ENCODE results near the gene ZNF850.
A peak's percentile ranks its signal among the peaks of the same experiment; 100 is the strongest.
"Not testable (repeated sequence)": the region's sequence is repeated elsewhere in the genome, so short reads cannot be mapped to it uniquely, and the experiment has no call there.

The ZNF850 gene

DNA sequence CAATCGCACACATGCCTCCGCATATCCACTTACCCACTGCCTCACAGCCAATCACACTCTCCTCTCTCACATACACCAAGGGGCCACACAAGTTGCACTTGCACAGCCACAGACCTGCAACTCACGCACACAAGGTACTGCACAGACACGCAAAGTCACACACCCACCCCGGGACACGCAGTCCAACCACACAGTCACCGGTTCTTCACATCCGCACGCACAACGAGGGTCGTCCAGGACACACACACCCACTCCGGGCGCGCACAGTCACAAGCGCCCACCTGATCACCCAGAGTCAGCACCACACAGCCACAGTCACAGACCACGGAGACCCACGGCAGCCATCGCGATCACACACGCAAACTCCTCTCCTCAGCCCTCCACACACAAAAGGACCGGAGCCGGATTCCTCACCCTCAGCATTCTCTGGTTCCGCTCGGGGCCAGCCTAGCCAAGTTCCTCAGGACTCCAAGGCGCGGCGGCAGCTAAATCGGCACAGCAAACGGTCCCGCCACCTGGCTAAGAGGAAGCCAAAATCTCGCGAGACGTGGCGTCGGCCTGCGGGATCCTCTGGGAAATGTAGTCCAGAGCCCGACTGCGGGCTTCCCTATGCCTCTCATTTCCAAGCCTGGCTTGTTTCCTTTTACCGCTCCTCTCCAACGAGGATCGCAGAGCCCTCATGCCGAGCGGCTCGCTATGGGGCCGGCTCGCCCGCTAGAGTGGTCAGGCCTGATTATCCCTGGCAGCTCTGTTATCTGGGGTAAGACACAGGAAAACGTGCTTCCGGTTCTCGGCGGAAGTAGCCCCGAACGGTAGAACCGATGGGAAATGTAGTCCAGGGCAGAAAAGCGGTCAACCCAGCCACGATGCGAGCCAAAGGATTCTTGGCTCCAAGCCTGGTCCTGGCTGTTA, at the start of gene ZNF850:
Gene ZNF850 (minus strand): TSS at position 497 of the 912 bp plus-strand sequence. CDS start 10,201 bp downstream, outside the sequence.
- FAIRE-seq (peak; percentile 97), DNase-seq (ENCODE audit: insufficient read length, low spot score) (peak; percentile 87)

DNA sequence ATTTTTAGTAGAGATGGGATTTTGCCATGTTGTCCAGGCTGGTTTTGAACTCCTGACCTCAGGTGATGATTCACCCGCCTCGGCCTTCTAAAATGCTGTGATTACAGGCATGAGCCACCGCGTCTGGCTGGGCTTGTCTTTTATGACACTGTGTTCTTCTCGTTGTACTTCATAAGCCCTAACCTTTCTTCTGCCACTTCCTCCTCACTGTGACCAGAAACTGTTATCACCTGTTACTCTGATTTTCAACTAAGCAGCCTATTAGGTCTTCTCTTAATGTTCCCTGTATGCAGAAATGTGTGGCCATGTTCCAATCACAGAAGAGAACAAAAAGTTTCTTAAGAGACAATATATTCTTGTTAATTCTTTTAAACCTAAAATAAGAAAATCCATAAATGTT, 49.2 kb upstream of the ZNF850 start:
- FAIRE-seq: no peak
- DNase-seq (ENCODE audit: insufficient read length, low spot score): no peak

DNA sequence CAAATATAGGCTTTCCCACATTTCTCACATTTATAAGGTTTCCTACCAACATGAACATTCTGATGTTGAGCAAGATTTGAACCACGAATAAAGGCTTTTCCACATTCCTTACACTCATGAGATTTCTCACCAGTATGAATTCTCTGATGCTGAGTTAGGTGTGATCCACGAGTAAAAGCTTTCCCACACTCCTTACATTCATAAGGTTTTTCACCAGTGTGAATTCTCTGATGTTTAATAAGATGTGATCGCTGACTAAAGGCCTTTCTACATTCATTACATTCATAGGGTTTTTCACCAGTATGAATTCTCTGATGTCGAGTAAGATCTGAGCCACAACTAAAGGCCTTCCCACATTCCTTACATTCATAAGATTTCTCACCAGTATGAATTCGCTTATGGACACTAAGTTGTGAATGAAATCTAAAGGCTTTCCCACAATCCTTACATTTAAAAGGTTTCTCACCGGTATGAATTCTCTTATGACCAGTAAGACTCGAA, 46.6 kb upstream of the ZNF850 start:
- DNase-seq (ENCODE audit: insufficient read length, low spot score) (no peak), FAIRE-seq (no peak)

DNA sequence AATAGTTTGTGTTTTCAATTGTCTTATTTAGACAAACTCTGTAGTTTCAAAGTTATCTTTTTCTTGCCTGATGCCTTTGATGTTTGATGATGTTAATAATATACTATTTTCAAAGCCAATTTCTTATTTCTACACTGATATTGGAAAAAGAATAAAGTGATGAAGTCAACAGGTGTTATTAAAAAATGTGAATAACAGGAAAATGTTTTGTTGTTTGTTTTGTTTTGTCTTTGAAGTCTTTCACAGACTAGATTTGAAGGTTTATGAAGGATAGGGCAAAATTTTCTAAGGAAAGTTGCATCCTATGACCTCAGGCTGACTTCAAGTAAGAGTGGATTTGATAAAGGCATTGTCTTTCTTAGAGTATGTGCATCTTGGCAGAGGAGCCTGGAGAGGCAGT, 34.4 kb upstream of the ZNF850 start:
- FAIRE-seq (no peak), DNase-seq (ENCODE audit: insufficient read length, low spot score) (no peak)

DNA sequence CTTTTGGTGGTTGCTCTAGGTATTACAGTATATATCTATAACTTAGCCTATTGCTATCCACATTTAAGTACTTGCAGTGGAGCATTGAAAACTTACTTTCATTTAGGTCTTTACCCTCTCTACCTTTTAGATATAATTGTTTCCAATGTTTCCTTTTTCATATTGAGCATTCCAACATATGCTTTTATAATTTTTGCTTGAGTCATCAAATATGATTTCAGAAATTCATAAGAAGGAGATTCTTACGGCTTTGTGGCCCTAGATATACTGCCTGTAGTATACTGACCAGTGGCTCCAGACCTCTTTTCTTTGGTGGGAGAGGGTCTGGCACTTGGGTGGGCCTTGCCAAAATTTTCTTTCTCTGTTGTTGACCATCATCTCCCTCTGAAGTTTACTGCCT, 32.8 kb upstream of the ZNF850 start:
- DNase-seq (ENCODE audit: insufficient read length, low spot score): no peak
- no peak for FAIRE-seq

DNA sequence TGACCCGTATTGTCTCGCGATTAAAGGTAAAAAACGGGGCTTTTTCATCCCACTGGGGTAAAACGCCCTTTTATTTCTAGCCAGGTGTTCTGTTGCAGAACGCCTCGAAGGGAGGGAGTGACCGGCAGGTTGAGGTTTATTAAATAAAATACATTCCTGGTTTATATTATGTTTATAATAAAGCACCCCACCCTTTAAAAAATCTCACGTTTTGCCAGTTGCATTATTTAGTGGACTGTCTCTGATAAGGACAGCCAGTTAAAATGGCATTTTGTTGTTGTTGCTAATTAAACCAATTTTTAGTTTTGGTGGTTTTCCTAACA, 25.1 kb upstream of the ZNF850 start:
- FAIRE-seq: no peak
- no peak for DNase-seq (ENCODE audit: insufficient read length, low spot score)

DNA sequence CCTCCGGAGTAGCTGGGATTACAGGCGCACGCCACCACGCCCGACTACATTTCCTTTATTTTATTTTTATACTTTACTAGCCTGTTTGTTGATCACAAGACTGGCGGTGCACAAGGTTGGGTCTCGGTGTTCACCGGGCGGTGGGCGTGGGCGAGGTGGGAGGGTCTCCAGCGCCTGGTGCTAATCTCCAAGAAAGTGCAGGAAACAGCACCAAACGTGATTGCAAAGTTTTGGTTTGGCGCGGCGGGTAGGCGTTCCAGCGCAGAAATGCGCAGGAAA, 24.0 kb upstream of the ZNF850 start:
- DNase-seq (ENCODE audit: insufficient read length, low spot score) (no peak), FAIRE-seq (no peak)

DNA sequence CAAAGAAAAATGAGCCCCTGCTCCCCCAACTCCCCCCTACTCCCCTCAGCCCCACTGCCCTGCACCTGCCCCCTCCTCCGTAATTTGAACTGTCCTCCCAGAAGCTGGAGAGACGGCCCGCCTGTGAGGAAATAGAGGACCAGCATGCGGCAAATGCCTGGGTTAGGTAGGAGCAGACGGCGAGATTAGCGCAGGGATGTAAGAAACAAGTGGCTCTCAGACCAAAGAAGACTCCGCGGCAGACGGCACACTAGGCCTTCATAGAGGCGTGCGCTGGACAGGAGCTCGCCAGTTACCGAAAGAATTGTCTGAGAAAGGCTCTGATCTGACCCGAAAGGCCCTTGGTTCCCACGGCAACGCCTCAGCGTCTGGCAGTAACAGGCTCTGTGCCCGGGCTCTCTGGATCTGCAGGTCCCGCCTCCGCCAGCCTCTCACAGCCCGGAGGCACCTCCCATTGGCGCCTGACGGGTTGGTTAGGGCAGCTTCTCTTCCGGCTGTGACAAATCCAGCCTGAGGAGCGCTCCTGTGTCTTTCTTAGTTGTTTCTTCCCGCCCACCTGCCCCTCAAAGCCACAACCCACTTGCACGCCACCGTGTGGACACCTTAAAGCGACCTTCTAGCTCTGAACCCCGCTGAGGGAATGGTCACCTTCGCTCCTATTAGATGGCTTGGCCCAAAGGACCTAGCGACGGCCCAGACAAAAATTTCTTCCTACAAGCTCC, 19.0 kb upstream of the ZNF850 start:
- not testable (repeated sequence) for DNase-seq (ENCODE audit: insufficient read length, low spot score); FAIRE-seq

DNA sequence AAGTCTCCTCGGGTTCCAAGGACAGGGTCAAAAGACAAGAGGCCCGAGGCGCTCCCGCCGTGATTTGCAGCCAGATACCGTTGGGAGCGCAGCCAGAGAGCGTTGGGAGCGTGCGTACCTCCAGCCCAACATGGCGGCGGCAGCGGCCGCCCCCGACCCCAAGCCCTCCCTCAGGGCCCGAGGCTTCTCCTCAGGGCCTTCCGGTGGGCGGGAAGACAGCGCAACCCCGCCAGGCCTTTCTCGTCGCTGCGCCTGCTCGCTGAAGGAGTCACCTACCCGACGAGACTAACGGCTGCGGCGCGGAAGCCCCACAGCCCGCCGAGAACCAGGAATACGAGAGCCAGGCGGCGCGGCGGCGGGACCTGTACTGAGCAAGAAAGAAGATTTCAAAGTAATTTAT, 3.2 kb upstream of the ZNF850 start:
- no peak for DNase-seq (ENCODE audit: insufficient read length, low spot score)
- no peak for FAIRE-seq

DNA sequence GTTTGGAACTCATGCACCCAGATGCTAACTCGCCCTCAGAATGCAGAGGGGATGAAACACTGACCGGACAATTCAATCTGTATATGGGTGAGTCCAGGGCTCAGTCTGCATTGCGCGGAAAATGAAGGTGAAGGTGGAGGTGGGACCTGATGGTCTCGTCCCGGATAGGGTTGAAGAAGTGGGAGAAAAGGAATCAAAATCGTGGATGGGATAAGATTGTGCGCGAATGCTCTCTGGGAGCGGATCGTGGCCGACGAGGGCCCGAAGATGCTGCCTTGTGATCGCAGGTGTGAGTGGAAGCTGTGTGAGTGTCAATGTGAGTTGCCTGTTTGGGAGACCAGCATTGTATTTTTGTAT, 594 bp upstream of the ZNF850 start:
- no peak for FAIRE-seq
- no peak for DNase-seq (ENCODE audit: insufficient read length, low spot score)

DNA sequence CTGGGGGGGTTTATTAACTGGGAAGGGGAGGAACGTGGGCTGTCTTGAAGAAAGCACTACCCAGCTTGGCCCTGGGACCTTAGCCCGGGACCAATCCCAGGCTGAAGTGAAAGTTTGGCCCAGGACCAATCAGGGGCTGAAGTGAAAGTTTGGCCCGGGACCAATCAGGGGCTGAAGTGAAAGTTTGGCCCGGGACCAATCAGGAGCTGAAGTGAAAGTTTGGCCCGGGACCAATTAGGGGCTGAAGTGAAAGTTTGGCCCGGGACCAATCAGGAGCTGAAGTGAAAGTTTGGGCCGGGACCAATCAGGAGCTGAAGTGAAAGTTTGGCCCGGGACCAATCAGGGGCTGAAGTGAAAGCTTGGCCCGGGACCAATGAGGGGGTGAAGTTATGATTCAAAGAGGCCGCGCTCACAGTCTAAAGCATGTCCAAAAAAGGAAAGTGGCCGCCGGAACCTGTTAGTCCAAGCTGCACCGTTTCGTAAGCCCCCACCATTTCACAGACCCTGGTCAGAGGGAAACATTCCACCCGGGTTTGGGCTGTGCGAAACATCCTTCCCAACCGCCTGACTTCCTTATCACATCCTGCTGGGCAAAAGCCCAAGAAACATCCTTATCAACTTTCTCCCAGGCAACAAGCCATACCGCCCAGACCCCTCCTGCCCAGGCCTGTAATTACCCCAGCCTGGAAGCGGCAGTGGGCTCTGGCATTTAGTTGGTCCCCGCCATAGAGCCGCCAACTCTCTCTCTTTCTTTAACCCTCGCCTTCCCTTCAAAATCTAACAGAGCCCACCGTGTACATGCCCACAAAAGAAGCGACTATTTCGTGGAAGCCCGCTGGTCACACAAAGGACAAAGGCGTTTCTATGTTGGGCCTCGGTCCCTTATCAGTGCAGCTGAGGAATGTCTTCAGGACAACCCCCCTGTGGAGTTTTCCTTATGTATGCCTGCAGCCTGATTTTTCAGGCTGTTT, 1.1 kb downstream of the ZNF850 start:
- peak; percentile 2 for DNase-seq (ENCODE audit: insufficient read length, low spot score)
- no peak for FAIRE-seq

DNA sequence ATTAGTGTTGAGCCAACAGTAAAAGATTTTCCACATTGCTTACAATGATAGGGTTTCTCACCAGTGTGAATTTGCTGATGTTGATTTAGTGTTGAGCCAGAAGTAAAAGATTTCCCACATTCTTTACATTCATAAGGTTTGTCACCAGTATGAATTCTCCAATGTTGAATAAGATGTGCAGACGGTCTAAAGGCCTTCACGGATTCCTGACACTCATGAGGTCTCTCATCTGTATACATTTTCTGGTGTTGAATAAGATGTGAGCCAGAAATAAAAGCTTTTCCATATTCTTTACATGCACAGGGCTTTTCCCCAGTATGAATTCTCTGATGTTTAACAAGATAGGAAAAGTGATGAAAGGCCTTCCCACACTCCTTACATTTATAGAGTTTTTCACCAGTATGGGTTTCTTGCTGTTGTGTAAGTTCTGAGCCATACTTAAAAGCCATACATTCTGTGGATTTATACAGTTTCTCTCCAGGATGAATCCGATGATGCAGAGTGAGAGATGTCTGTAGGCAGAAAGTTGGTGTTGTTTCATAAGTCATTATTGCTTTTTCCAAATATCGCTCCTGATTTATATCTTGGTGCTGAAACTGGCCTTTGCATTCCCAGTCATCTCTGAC, 22.4 kb downstream of the ZNF850 start:
- DNase-seq (ENCODE audit: insufficient read length, low spot score) (no peak), FAIRE-seq (no peak)

DNA sequence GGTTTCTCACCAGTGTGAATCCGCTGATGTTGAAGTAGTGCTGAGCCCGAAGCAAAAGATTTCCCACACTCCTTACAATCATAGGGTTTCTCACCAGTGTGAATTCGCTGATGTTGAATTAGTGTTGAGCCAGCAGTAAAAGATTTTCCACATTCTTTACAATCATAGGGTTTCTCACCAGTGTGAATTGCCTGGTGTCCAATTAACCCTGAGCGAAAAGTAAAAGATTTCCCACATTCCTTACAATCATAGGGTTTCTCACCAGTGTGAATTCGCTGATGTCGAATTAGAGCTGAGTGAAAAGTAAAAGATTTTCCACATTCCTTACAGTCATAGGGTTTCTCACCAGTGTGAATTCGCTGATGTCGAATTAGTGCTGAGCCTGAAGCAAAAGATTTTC, 23.0 kb downstream of the ZNF850 start:
- FAIRE-seq; DNase-seq (ENCODE audit: insufficient read length, low spot score): not testable (repeated sequence)

DNA sequence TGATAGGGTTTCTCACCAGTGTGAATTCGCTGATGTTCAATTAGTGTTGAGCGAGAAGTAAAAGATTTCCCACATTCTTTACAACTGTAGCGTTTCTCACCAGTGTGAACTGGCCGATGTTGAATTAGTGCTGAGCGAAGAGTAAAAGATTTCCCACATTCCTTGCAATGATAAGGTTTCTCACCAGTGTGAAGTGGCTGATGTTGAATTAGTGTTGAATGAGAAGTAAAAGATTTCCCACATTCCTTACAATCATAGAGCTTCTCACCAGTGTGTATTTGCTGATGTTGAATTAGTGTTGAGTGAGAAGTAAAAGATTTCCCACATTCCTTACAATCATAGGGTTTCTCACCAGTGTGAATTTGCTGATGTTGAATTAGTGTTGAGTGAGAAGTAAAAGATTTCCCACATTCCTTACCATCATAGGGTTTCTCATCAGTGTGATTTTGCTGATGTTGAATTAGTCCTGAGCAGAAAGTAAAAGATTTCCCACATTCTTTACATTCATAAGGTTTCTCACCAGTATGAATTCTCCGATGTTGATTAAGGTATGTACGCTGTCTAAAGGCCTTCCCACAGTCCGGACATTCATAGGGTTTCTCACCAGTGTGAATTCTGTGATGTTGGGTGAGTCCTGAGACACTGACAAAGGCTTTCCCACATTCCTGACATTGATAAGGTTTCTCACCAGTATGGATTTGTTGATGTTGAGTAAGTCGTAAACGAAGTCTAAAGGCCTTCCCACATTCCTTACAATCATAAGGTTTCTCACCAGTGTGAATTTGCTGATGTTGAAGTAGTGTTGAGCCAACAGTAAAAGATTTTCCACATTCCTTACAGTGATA, 24.0 kb downstream of the ZNF850 start:
- DNase-seq (ENCODE audit: insufficient read length, low spot score) (no peak), FAIRE-seq (no peak)

DNA sequence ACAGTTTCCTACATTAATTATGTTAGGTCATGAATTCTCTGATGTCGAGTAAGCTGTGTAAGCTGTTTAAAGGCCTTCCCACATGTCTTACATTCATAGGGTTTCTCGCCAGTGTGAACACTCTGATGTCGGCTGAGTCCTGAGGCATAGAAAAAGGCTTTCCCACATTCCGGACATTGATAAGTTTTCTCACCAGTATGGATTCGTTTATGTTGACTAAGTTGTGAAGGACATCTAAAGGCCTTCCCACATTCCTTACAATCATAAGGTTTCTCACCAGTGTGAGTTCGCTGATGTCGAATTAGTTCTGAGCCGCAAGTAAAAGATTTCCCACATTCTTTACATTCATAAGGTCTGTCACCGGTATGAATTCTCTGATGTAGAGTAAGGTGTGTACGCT, 24.9 kb downstream of the ZNF850 start:
- no peak for FAIRE-seq
- no peak for DNase-seq (ENCODE audit: insufficient read length, low spot score)

DNA sequence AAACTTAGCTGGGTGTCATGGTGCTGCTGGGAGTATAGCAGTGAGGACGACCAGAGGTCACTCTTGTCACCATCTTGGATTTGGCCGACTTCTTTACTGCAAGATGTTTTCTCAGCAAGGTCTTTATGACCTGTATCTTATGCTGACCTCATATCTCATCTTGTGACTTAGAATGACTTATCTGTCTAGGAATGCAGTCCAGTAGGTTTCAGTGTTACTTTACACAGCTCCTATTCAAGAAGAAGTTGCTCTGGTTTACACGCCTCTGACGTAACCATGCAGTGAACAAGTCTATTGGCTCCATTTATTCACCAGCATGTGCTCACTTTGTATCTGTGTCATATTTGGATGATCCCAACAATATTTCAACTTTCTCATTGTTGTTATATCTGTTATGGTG, 26.7 kb downstream of the ZNF850 start:
- FAIRE-seq (no peak), DNase-seq (ENCODE audit: insufficient read length, low spot score) (no peak)

DNA sequence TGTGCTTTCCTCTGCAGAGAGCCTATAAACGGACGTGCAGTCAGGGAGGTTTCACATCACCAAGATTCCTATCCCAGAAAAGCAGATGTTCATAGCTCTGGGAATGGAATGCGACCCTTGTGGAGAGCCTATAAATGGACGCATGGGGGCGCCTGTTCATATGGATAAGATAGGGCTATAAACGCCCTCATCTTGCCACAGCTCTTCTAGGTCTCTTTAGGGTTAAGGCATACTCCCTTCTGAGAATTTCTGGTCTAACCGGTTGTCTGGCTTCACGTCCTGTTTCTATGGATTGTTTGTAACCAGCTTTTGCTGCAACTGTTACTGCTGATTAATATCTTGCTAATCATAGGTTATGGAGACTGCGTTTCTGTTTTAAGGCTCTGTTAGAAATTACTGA, 36.4 kb downstream of the ZNF850 start:
- not testable (repeated sequence) for DNase-seq (ENCODE audit: insufficient read length, low spot score); FAIRE-seq

DNA sequence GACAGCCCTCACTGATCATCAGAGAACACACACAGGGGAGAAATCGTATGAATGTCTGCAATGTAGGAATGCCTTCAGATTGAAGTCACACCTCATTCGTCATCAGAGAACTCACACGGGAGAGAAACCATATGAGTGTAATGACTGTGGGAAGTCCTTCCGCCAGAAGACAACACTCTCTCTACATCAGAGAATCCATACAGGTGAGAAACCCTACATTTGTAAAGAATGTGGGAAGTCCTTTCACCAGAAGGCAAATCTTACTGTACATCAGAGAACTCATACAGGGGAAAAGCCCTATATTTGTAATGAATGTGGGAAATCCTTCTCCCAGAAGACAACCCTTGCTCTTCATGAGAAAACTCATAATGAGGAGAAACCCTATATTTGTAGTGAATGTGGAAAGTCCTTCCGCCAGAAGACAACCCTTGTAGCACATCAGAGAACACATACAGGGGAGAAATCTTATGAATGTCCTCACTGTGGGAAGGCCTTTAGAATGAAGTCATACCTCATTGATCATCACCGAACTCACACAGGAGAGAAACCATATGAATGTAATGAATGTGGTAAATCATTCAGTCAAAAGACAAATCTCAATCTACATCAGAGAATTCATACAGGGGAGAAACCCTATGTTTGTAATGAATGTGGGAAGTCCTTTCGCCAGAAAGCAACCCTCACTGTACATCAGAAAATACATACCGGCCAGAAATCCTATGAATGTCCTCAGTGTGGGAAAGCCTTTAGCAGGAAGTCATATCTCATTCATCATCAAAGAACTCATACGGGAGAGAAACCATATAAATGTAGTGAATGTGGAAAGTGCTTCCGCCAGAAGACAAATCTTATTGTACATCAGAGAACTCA, 52.7 kb downstream of the ZNF850 start:
- DNase-seq (ENCODE audit: insufficient read length, low spot score) (no peak), FAIRE-seq (no peak)

DNA sequence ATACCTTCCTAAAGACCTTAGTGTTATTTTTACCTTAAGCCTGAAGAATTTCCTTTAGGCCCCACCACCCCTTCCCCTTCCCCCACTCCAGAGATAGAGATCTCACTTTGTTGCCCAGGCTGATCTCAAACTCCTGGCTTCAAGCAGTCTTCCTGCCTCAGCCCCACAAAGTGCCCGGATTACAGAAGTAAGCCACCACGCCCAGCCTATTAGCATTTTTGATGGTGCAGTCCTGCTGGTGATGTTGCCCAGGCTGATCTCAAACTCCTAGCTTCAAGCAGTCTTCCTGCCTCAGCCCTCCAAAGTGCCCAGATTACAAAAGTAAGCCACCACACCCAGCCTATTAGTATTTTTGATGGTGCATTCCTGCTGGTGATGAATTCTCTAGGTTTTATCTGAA, 63.2 kb downstream of the ZNF850 start:
- FAIRE-seq (no peak), DNase-seq (ENCODE audit: insufficient read length, low spot score) (no peak)
